PC-3 (cell line): ENCODE measurements around the gene HOXC12. TPM values are rescaled to one million over a fixed set of nuclear protein-coding genes. Genes with fewer than 3 reads are reported as not detected.

Experiments
- ATAC-seq: fragments of 200-7000 bp; cut with Tn5 transposase; 2 replicates; pipeline ENCODE4 v1.9.1; 2020; ENCODE audit warnings: mild to moderate bottlenecking, moderate library complexity
- BruUV-seq: library from RNA; stranded (reverse); fragments of 400-500 nt; replicated peaks from 2 replicates; lab custom pipeline; 2021; lab: Mats Ljungman, UMichigan
- CTCF ChIA-PET: fragments of 300-600 bp; sonication (Branson Sonifier 250); formaldehyde crosslinking; loops from one replicate; lab custom pipeline; 2022; ENCODE audit warnings: antibody characterized with exemption; lab: Charles Lee
- POLR2A ChIA-PET: fragments of 300-600 bp; sonication (Branson Sonifier 250); formaldehyde crosslinking; loops from one replicate; lab custom pipeline; 2022; ENCODE audit warnings: antibody characterized with exemption; ENCODE audit not compliant: unreplicated experiment; lab: Charles Lee
- DNase-seq: peaks from one replicate; pipeline ENCODE4 v3.0.0-alpha.2; 2015
- H2AFZ ChIP-seq: fragments of 300-600 bp; sonication (generic); 2 replicates; pipeline ENCODE4 v1.6.0; 2016; ENCODE audit warnings: antibody characterized with exemption, low read length
- H3F3A ChIP-seq: fragments of 300-600 bp; sonication (generic); one replicate; pipeline ENCODE4 v1.6.0; 2017; ENCODE audit warnings: antibody characterized with exemption, low read length, control low read depth, mild to moderate bottlenecking; ENCODE audit not compliant: unreplicated experiment
- H3K27ac ChIP-seq: fragments of 300-600 bp; sonication (generic); 2 replicates; pipeline ENCODE4 v1.5.1; 2016; ENCODE audit warnings: mild to moderate bottlenecking, low read length
- H3K27me3 ChIP-seq: fragments of 300-600 bp; sonication (generic); 2 replicates; pipeline ENCODE4 v1.6.1; 2016; ENCODE audit warnings: low read length, mixed read lengths
- H3K36me3 ChIP-seq: fragments of 300-600 bp; sonication (generic); 2 replicates; pipeline ENCODE4 v1.6.1; 2016; ENCODE audit warnings: low read depth, mixed run types, low read length, mixed read lengths
- H3K4me1 ChIP-seq: fragments of 300-600 bp; sonication (generic); 2 replicates; pipeline ENCODE4 v1.5.1; 2016; ENCODE audit warnings: low read length; ENCODE audit not compliant: insufficient read depth
- H3K4me2 ChIP-seq: fragments of 300-600 bp; sonication (generic); 2 replicates; pipeline ENCODE4 v1.6.0; 2016; ENCODE audit warnings: low read length
- H3K4me3 ChIP-seq: fragments of 300-600 bp; sonication (generic); 2 replicates; pipeline ENCODE4 v1.5.1; 2016; ENCODE audit warnings: mild to moderate bottlenecking, low read length, mixed read lengths
- H3K79me2 ChIP-seq: fragments of 300-600 bp; sonication (generic); 2 replicates; pipeline ENCODE4 v1.6.1; 2017; ENCODE audit warnings: low read length, mixed read lengths
- H3K9ac ChIP-seq: fragments of 300-600 bp; sonication (generic); 2 replicates; pipeline ENCODE4 v1.6.0; 2016; ENCODE audit warnings: mild to moderate bottlenecking, low read length
- H3K9me2 ChIP-seq: fragments of 300-600 bp; sonication (generic); replicated peaks from 2 replicates; pipeline ENCODE4 v1.6.1; 2016; ENCODE audit warnings: mixed run types, low read length, mixed read lengths
- H3K9me3 ChIP-seq: fragments of 300-600 bp; sonication (generic); 2 replicates; pipeline ENCODE4 v1.6.1; 2016; ENCODE audit warnings: low read length, mixed read lengths
- H4K20me1 ChIP-seq: fragments of 300-600 bp; sonication (generic); 2 replicates; pipeline ENCODE4 v1.6.1; 2016; ENCODE audit warnings: low read length, mixed read lengths
- CTCF ChIP-seq: fragments of 300-600 bp; sonication (generic); conservative IDR thresholded peaks from 2 replicates; pipeline ENCODE4 v1.5.1; 2017; ENCODE audit warnings: antibody characterized with exemption, low read depth, mild to moderate bottlenecking, low read length
- EZH2 ChIP-seq: fragments of 300-600 bp; sonication (generic); IDR thresholded peaks from one replicate; pipeline ENCODE4 v1.6.1; 2017; ENCODE audit warnings: antibody characterized with exemption, mild to moderate bottlenecking, low read length; ENCODE audit not compliant: unreplicated experiment
- EZH2phosphoT487 ChIP-seq: fragments of 300-600 bp; sonication (generic); IDR thresholded peaks from 2 replicates; pipeline ENCODE4 v1.6.1; 2018; ENCODE audit warnings: mild to moderate bottlenecking, antibody characterized with exemption, low read length, borderline replicate concordance
- intact Hi-C: fragments of 100-400 bp; cut with micrococcal nuclease; formaldehyde crosslinking; loops from 2 replicates; pipeline ENCODE4 v1.9.0; 2023
- total RNA-seq: library from RNA; depleted of rRNA; stranded (reverse); fragments of >200 nt; gene quantifications from 2 replicates; pipeline ENCODE4 v1.2.3, GENCODE V29; 2014

Gene HOXC12
- total RNA-seq, 1 experiment from 2014 or later, result 0.33 TPM

- CTCF ChIA-PET, result no interaction called here
- POLR2A ChIA-PET, result no interaction called here
- H2AFZ ChIP-seq, result no peak overlapping the region
Measured at GRCh38 chr12:53965281-53966084, 10.8 kb downstream of the HOXC12 start.

GRCh38 chr12:53966085-53966384 is 11.3 kb downstream of the HOXC12 start:
- intact Hi-C loops, result no loop called here
- no peaks in the 10 kb centered on the region for H3K4me1 ChIP-seq
- H3K4me2 ChIP-seq, result no peak overlapping the region
- H3K27me3 ChIP-seq, result no peaks in the 10 kb centered on the region
- DNase-seq (no peak), ATAC-seq (no peak)
- H2AFZ ChIP-seq, result no peak overlapping the region
- no peak overlapping the region for H3K27ac ChIP-seq
- H3K9ac ChIP-seq, result no peak overlapping the region
- ChIA-PET CTCF (no interaction called here), POLR2A (no interaction called here)
- no peak for TF ChIP-seq EZH2
- no peak for TF ChIP-seq CTCF
- no peak for TF ChIP-seq EZH2phosphoT487
- no peaks in the 10 kb centered on the region for H3K79me2 ChIP-seq
- H3K4me3 ChIP-seq, result no peak overlapping the region
- H3F3A ChIP-seq, result no peaks in the 10 kb centered on the region
- no peaks in the 10 kb centered on the region for H3K36me3 ChIP-seq
- H3K9me2 ChIP-seq, result no peaks in the 10 kb centered on the region
- no peaks in the 10 kb centered on the region for H4K20me1 ChIP-seq
- H3K9me3 ChIP-seq, result no peaks in the 10 kb centered on the region
- no TSS peak for BruUV-seq

More at GRCh38 chr12:53965281-53966084, 10.8 kb downstream of the HOXC12 start:
- TF ChIP-seq EZH2 (no peak), EZH2phosphoT487 (no peak), CTCF (no peak)
- no peaks in the 10 kb centered on the region for H3F3A ChIP-seq
- H3K4me3 ChIP-seq, result no peak overlapping the region
- intact Hi-C loops, result no loop called here
- no peaks in the 10 kb centered on the region for H3K36me3 ChIP-seq
- H4K20me1 ChIP-seq, result no peaks in the 10 kb centered on the region
- H3K4me2 ChIP-seq, result no peak overlapping the region
- H3K9me2 ChIP-seq, result no peaks in the 10 kb centered on the region
- no peak for DNase-seq
- no peak overlapping the region for H3K9ac ChIP-seq
- no peaks in the 10 kb centered on the region for H3K79me2 ChIP-seq
- no peaks in the 10 kb centered on the region for H3K27me3 ChIP-seq
- ATAC-seq, result no peak
- H3K4me1 ChIP-seq, result no peaks in the 10 kb centered on the region
- H3K27ac ChIP-seq, result no peak overlapping the region
- H3K9me3 ChIP-seq, result no peaks in the 10 kb centered on the region
- BruUV-seq, result no TSS peak

GRCh38 chr12:53966385-53967133 is 11.9 kb downstream of the HOXC12 start:
- H2AFZ ChIP-seq, result no peak overlapping the region
- no peak overlapping the region for H3K4me2 ChIP-seq
- no peak overlapping the region for H3K9ac ChIP-seq
- no TSS peak for BruUV-seq
- H3K9me3 ChIP-seq, result no peaks in the 10 kb centered on the region
- no peaks in the 10 kb centered on the region for H4K20me1 ChIP-seq
- POLR2A ChIA-PET, result no interaction called here
- DNase-seq (no peak), ATAC-seq (no peak)
- intact Hi-C loops, result no loop called here
- no peaks in the 10 kb centered on the region for H3K36me3 ChIP-seq
- no peaks in the 10 kb centered on the region for H3K9me2 ChIP-seq
- no peaks in the 10 kb centered on the region for H3K4me1 ChIP-seq
- TF ChIP-seq CTCF (no peak), EZH2phosphoT487 (no peak), EZH2 (no peak)
- no peak overlapping the region for H3K4me3 ChIP-seq
- H3K79me2 ChIP-seq, result no peaks in the 10 kb centered on the region
- H3K27ac ChIP-seq, result no peak overlapping the region
- H3F3A ChIP-seq, result no peaks in the 10 kb centered on the region
- H3K27me3 ChIP-seq, result no peaks in the 10 kb centered on the region
- CTCF ChIA-PET, result no interaction called here
